K562 (cell line): ENCODE results near the gene CACYBP. TPM values are rescaled to one million over a fixed set of nuclear protein-coding genes. Genes with fewer than 3 reads are reported as not detected.

Source experiments
- ELF1 ChIP-seq: fragments of 200-800 bp; sonication (Bioruptor generic); IDR thresholded peaks from 2 replicates; pipeline ENCODE4 v1.6.1; 2016; ENCODE audit warnings: missing genetic modification characterization, missing compliant biosample characterization
- ELF4 ChIP-seq: fragments of 450-650 bp; formaldehyde crosslinking; IDR thresholded peaks from 2 replicates; pipeline ENCODE4 v1.4.0; 2022; ENCODE audit warnings: missing genetic modification characterization
- EZH2 ChIP-seq: IDR thresholded peaks from 2 replicates; pipeline ENCODE4 v1.6.1; 2012; ENCODE audit warnings: low read depth, mild to moderate bottlenecking, inconsistent platforms, low read length, borderline replicate concordance
- HNRNPLL ChIP-seq: fragments of 200-400 bp; formaldehyde crosslinking; IDR thresholded peaks from 2 replicates; pipeline ENCODE4 v1.6.1; 2017; ENCODE audit warnings: low read length, low read depth, mild to moderate bottlenecking; ENCODE audit not compliant: poor library complexity, severe bottlenecking
- KDM1A ChIP-seq, 2 experiments: fragments of 450-650 bp; IDR thresholded peaks; 2 replicates each; pipeline ENCODE4 v1.6.1; 2016; ENCODE audit warnings: mild to moderate bottlenecking in 2 of 2
- LCOR ChIP-seq: sonication (generic); formaldehyde crosslinking; IDR thresholded peaks from 2 replicates; pipeline ENCODE4 v1.8.0; 2022; ENCODE audit warnings: mild to moderate bottlenecking, missing genetic modification reagents
- NR2C2 ChIP-seq, 2 experiments: fragments of 200-800 bp in 1 of 2; sonication (Bioruptor generic) in 1 of 2; sonication (generic) in 1 of 2; formaldehyde crosslinking in 1 of 2; IDR thresholded peaks; 2 replicates each; pipeline versions ENCODE4 v1.6.1 to v1.8.0; 2016 to 2022; ENCODE audit warnings: mild to moderate bottlenecking in 1 of 2, missing compliant biosample characterization in 1 of 2, missing genetic modification characterization in 1 of 2, missing genetic modification reagents in 1 of 2
- SMARCC2 ChIP-seq: fragments of 450-650 bp; IDR thresholded peaks from 2 replicates; pipeline ENCODE4 v1.6.1; 2017; ENCODE audit warnings: antibody characterized with exemption, moderate library complexity, mild to moderate bottlenecking, low read depth
- ZEB2 ChIP-seq: fragments of 450-650 bp; IDR thresholded peaks from 2 replicates; pipeline ENCODE4 v1.6.1; 2016
- polyA plus RNA-seq, 8 experiments: library from polyadenylated mRNA; depleted of rRNA in 4 of 8; stranded (reverse) in 5 of 8; unstranded in 3 of 8; fragments of >200 nt; fragmentation: Nextera tagmentation in 2 of 8; fragmentation: Illumina TruSeq in 1 of 8; extraction: Ambion mirVana in 2 of 8; extraction: Trizol in 1 of 8; gene quantifications; 2 replicates each; pipeline versions ENCODE4 v1.2.1 to v1.2.3, GENCODE V29; 2011 to 2014; ENCODE audit warnings: inconsistent platforms in 1 of 8, missing spikeins in 1 of 8
- total RNA-seq, 7 experiments: library from RNA; depleted of rRNA in 6 of 7; stranded (reverse); fragments of >200 nt in 6 of 7; fragmentation: Illumina TruSeq in 2 of 7; extraction: Trizol in 2 of 7; gene quantifications; 2 replicates each; pipeline versions ENCODE4 v1.2.1 to v1.2.3, GENCODE V29; 2011 to 2021; ENCODE audit warnings: low replicate concordance in 1 of 7
- TF ChIP-seq, protein P1 (sequence below): fragments of 450-650 bp; IDR thresholded peaks from 2 replicates; pipeline ENCODE4 v1.6.1; 2016
- TF ChIP-seq, protein P2 (sequence below), 2 experiments: fragments of 450-650 bp; formaldehyde crosslinking in 1 of 2; IDR thresholded peaks; 2 replicates each; pipeline versions ENCODE4 v1.4.0 to v1.6.1; 2014 to 2020; ENCODE audit warnings: mild to moderate bottlenecking in 2 of 2, borderline replicate concordance in 1 of 2, low read depth in 1 of 2
- TF ChIP-seq, protein P3 (sequence below): fragments of 250-450 bp; sonication (Bioruptor Pico); IDR thresholded peaks from 2 replicates; pipeline ENCODE4 v1.9.0; 2021; ENCODE audit warnings: mild to moderate bottlenecking, inconsistent platforms
- TF ChIP-seq, protein P4 (sequence below): fragments of 450-650 bp; IDR thresholded peaks from 2 replicates; pipeline ENCODE4 v1.6.1; 2016; ENCODE audit warnings: mild to moderate bottlenecking

Gene CACYBP
- total and polyA plus RNA-seq, 9 of the 15 experiments (the other 6 are each of a cell fraction or from before 2014, with no cell fraction given), result 147 to 1,576 (median 488) TPM

GRCh38 chr1:174982971-174983689 lies 16.6 kb upstream of the CACYBP start (continued):
- TF ChIP-seq HNRNPLL (no peak), ELF4 (no peak), LCOR (CRISPR knock-in tag) (no peak), KDM1A (IDR thresholded peaks at IDR 0.05) (no peak), SMARCC2 (no peak), ZEB2 (no peak), NR2C2 (CRISPR knock-in tag; IDR thresholded peaks at IDR 0.05) (no peak), NR2C2 (tag; IDR thresholded peaks at IDR 0.05) (no peak), EZH2 (no peak), ELF1 (no peak)
- TF ChIP-seq, protein P1, sequence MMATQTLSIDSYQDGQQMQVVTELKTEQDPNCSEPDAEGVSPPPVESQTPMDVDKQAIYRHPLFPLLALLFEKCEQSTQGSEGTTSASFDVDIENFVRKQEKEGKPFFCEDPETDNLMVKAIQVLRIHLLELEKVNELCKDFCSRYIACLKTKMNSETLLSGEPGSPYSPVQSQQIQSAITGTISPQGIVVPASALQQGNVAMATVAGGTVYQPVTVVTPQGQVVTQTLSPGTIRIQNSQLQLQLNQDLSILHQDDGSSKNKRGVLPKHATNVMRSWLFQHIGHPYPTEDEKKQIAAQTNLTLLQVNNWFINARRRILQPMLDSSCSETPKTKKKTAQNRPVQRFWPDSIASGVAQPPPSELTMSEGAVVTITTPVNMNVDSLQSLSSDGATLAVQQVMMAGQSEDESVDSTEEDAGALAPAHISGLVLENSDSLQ, result peak; percentile 59
- TF ChIP-seq, protein P2, sequence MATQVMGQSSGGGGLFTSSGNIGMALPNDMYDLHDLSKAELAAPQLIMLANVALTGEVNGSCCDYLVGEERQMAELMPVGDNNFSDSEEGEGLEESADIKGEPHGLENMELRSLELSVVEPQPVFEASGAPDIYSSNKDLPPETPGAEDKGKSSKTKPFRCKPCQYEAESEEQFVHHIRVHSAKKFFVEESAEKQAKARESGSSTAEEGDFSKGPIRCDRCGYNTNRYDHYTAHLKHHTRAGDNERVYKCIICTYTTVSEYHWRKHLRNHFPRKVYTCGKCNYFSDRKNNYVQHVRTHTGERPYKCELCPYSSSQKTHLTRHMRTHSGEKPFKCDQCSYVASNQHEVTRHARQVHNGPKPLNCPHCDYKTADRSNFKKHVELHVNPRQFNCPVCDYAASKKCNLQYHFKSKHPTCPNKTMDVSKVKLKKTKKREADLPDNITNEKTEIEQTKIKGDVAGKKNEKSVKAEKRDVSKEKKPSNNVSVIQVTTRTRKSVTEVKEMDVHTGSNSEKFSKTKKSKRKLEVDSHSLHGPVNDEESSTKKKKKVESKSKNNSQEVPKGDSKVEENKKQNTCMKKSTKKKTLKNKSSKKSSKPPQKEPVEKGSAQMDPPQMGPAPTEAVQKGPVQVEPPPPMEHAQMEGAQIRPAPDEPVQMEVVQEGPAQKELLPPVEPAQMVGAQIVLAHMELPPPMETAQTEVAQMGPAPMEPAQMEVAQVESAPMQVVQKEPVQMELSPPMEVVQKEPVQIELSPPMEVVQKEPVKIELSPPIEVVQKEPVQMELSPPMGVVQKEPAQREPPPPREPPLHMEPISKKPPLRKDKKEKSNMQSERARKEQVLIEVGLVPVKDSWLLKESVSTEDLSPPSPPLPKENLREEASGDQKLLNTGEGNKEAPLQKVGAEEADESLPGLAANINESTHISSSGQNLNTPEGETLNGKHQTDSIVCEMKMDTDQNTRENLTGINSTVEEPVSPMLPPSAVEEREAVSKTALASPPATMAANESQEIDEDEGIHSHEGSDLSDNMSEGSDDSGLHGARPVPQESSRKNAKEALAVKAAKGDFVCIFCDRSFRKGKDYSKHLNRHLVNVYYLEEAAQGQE (IDR thresholded peaks at IDR 0.05; ENCODE audit: borderline replicate concordance), result peak; percentile 84
- TF ChIP-seq, protein P2 (CRISPR knock-in tag; IDR thresholded peaks at IDR 0.05; ENCODE audit: low read depth), result no peak
- TF ChIP-seq, protein P3, sequence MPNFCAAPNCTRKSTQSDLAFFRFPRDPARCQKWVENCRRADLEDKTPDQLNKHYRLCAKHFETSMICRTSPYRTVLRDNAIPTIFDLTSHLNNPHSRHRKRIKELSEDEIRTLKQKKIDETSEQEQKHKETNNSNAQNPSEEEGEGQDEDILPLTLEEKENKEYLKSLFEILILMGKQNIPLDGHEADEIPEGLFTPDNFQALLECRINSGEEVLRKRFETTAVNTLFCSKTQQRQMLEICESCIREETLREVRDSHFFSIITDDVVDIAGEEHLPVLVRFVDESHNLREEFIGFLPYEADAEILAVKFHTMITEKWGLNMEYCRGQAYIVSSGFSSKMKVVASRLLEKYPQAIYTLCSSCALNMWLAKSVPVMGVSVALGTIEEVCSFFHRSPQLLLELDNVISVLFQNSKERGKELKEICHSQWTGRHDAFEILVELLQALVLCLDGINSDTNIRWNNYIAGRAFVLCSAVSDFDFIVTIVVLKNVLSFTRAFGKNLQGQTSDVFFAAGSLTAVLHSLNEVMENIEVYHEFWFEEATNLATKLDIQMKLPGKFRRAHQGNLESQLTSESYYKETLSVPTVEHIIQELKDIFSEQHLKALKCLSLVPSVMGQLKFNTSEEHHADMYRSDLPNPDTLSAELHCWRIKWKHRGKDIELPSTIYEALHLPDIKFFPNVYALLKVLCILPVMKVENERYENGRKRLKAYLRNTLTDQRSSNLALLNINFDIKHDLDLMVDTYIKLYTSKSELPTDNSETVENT (CRISPR knock-in tag), result no peak
- TF ChIP-seq, protein P4, sequence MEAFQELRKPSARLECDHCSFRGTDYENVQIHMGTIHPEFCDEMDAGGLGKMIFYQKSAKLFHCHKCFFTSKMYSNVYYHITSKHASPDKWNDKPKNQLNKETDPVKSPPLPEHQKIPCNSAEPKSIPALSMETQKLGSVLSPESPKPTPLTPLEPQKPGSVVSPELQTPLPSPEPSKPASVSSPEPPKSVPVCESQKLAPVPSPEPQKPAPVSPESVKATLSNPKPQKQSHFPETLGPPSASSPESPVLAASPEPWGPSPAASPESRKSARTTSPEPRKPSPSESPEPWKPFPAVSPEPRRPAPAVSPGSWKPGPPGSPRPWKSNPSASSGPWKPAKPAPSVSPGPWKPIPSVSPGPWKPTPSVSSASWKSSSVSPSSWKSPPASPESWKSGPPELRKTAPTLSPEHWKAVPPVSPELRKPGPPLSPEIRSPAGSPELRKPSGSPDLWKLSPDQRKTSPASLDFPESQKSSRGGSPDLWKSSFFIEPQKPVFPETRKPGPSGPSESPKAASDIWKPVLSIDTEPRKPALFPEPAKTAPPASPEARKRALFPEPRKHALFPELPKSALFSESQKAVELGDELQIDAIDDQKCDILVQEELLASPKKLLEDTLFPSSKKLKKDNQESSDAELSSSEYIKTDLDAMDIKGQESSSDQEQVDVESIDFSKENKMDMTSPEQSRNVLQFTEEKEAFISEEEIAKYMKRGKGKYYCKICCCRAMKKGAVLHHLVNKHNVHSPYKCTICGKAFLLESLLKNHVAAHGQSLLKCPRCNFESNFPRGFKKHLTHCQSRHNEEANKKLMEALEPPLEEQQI, result peak; percentile 80; the same call in 1 of the 2 replicates
